HFFc6 (cell line): ENCODE measurements around the gene SYMPK. TPM values are rescaled to one million over a fixed set of nuclear protein-coding genes. Genes with fewer than 3 reads are reported as not detected.
A peak's percentile ranks its signal among the peaks of the same experiment; 100 is the strongest.

Source experiments
- DNase-seq: peaks from one replicate; pipeline ENCODE4 v3.0.0-alpha.2; 2018
- H3K27ac Mint-ChIP-seq: 2 replicates; pipeline ENCODE4 v1.8.0; 2020; ENCODE audit warnings: mild to moderate bottlenecking, mixed read lengths
- H3K27me3 Mint-ChIP-seq: 2 replicates; pipeline ENCODE4 v1.8.0; 2021; ENCODE audit warnings: mild to moderate bottlenecking, moderate library complexity, mixed read lengths; ENCODE audit not compliant: insufficient read depth
- H3K36me3 Mint-ChIP-seq: 2 replicates; pipeline ENCODE4 v1.8.0; 2021; ENCODE audit warnings: low read depth, mixed read lengths
- H3K4me1 Mint-ChIP-seq: 2 replicates; pipeline ENCODE4 v1.8.0; 2020; ENCODE audit warnings: low read depth, mixed read lengths
- H3K4me3 Mint-ChIP-seq: 2 replicates; pipeline ENCODE4 v1.8.0; 2020; ENCODE audit warnings: mild to moderate bottlenecking, moderate library complexity, mixed read lengths
- H3K9me3 Mint-ChIP-seq: 2 replicates; pipeline ENCODE4 v1.8.0; 2020; ENCODE audit warnings: mild to moderate bottlenecking, mixed read lengths
- long read RNA-seq: library from polyadenylated mRNA; unstranded; transcript quantifications from one replicate; pipeline ENCODE4 v2.0.0, GENCODE V29; 2019
- total RNA-seq, 6 experiments: library from RNA; stranded (reverse); fragmentation: NEBNext Ultra II Directional; extraction: Animal tissue kit (Norgen Biotek cat#: 25700); gene quantifications; 2 replicates in 1 of 6; 3 replicates in 5 of 6; pipeline ENCODE4 v1.2.3, GENCODE V29; 2021
- TF ChIP-seq, protein P1 (sequence below): fragments of 200-600 bp; sonication (generic); IDR thresholded peaks from 2 replicates; pipeline ENCODE4 v1.5.0; 2021; ENCODE audit warnings: antibody characterized with exemption, mild to moderate bottlenecking

SYMPK gene
- total RNA-seq = 10 to 100 TPM; 59.6 to 74.8 (median 66.0) TPM
- long read RNA-seq, full-length matches to known transcripts = 3 of 10 reads
- long read RNA-seq, partial matches to known transcripts = 5 of 10 reads
- long read RNA-seq, other reads (novel, unspliced or antisense) = 2 of 10 reads

DNA sequence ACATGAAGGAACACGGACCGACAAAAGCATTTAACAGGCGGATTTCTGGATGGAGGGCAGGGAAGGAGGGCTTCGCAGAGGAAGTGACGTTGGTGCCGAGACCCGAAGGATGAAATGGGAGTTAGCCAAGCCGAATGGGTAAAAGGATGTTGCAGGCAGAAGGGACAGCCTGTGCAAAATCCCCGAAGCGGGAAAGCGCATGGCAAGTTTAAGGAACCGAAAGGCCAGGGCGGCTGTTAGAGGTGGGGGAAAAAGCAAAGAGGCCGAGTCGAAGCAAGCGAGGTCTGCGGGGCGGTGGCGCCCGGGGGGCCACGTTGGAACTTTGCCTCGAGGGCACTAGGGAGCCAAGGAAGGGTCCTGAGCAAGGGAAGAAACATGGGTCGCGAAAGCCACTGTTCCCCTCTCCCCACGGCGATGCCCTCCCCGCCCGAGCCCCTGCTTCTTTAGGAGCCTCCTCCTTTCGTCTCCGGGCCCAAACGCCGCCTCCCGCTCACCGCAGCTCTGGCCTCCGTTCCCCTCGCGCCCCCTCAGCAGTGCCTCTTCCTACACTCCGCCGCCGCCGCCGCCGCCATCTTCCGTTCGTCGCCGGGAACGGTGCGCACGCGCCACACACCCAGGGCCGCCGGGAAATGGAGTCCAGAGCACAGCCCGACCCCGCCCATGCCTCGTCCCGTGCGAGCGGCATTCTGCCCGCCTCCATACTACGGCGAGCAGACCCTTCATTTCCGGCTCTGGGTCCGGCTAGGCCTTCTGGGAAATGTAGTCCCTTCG, at the start of gene SYMPK:
TSS of gene SYMPK (minus strand) at position 584 of the 771 bp plus-strand sequence. CDS start 8,652 bp downstream, outside the sequence.
- peak; percentile 99 for DNase-seq
- H3K9me3 Mint-ChIP-seq = no peaks in the 10 kb centered on the region
- peaks cover 39% of the 10 kb centered on the region for H3K27me3 Mint-ChIP-seq
- peaks cover 23% of the 10 kb centered on the region for H3K36me3 Mint-ChIP-seq
- H3K27ac Mint-ChIP-seq = peak within 1 kb of the TSS; percentile 99
- peaks cover 9% of the 10 kb centered on the region; the same call in 1 of the 2 replicates for H3K4me1 Mint-ChIP-seq
- H3K4me3 Mint-ChIP-seq = peak within 1 kb of the TSS; percentile 99
- TF ChIP-seq, protein P1, sequence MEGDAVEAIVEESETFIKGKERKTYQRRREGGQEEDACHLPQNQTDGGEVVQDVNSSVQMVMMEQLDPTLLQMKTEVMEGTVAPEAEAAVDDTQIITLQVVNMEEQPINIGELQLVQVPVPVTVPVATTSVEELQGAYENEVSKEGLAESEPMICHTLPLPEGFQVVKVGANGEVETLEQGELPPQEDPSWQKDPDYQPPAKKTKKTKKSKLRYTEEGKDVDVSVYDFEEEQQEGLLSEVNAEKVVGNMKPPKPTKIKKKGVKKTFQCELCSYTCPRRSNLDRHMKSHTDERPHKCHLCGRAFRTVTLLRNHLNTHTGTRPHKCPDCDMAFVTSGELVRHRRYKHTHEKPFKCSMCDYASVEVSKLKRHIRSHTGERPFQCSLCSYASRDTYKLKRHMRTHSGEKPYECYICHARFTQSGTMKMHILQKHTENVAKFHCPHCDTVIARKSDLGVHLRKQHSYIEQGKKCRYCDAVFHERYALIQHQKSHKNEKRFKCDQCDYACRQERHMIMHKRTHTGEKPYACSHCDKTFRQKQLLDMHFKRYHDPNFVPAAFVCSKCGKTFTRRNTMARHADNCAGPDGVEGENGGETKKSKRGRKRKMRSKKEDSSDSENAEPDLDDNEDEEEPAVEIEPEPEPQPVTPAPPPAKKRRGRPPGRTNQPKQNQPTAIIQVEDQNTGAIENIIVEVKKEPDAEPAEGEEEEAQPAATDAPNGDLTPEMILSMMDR = no peak

DNA sequence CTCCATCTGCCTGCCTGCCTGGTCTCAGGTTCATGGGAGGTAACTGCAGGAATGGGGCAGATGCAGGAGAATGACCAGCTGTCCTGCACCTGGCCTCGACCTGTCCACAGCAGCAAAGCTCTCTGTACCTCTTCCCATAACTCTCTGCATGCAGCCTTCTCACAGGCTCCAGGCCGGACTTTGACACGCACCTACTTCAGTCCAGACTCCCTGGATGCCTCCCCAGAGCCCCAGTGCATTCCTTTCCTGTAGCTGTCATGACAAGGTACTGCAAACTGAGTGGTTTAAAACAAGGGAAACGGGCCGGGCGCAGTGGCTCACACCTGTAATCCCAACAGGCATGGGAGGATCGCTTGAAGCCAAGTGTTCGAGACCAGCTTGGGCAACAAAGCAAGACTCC, 48.3 kb upstream of the SYMPK start:
- no peak for DNase-seq
- TF ChIP-seq, protein P1 = no peak
- Mint-ChIP-seq H3K4me1 (peaks cover 11% of the 10 kb centered on the region), H3K4me3 (no peak overlapping the region), H3K36me3 (no peaks in the 10 kb centered on the region), H3K27ac (no peak overlapping the region), H3K27me3 (peaks cover 20% of the 10 kb centered on the region), H3K9me3 (no peaks in the 10 kb centered on the region)

DNA sequence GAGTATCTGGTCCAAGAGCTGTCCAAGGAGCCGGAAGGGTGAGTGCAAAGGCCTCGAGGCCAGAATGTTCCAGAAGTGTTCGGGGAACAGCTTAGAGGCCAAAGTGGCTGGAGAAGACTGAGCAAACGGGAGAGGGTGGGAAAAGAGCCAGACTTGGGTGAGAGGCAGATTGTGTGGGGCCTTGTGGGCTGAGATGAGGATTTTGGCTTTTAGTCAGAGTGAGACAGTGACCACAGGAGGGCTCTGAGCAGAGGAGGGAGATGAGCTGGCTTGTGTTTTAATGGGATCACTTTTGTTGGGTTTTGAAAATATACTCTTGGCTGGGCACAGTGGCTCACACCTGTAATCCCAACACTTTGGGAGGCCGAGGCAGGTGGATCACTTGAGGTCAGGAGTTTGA, 46.0 kb upstream of the SYMPK start:
- Mint-ChIP-seq H3K4me1 (peaks cover 14% of the 10 kb centered on the region), H3K4me3 (no peak overlapping the region), H3K36me3 (no peaks in the 10 kb centered on the region), H3K27ac (no peak overlapping the region), H3K9me3 (no peaks in the 10 kb centered on the region), H3K27me3 (peaks cover 20% of the 10 kb centered on the region)
- TF ChIP-seq, protein P1 = no peak
- peak; percentile 14 for DNase-seq

DNA sequence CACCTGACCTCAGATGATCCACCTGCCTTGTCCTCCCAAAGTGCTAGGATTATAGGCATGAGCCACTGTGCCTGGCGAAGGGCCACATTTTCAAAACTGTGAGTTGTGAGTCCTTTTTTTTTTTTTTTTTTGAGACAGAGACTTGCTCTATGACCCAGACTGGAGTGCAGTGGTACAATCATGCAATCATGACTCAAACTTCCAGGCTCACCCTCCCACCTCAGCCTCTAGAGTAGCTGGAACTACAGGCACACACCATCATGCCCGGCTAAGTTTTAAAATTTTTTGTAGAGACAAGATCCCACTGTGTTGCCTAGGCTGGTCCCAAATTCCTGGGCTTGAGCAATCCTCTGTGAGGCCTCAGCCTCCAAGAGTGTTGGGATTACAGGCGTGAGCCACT, 43.3 kb upstream of the SYMPK start:
- H3K9me3 Mint-ChIP-seq = no peaks in the 10 kb centered on the region
- peak; percentile 41 for DNase-seq
- no peak overlapping the region for H3K4me3 Mint-ChIP-seq
- TF ChIP-seq, protein P1 = no peak
- H3K36me3 Mint-ChIP-seq = no peaks in the 10 kb centered on the region
- no peak overlapping the region for H3K27ac Mint-ChIP-seq
- peaks cover 10% of the 10 kb centered on the region for H3K27me3 Mint-ChIP-seq
- peaks cover 14% of the 10 kb centered on the region for H3K4me1 Mint-ChIP-seq

DNA sequence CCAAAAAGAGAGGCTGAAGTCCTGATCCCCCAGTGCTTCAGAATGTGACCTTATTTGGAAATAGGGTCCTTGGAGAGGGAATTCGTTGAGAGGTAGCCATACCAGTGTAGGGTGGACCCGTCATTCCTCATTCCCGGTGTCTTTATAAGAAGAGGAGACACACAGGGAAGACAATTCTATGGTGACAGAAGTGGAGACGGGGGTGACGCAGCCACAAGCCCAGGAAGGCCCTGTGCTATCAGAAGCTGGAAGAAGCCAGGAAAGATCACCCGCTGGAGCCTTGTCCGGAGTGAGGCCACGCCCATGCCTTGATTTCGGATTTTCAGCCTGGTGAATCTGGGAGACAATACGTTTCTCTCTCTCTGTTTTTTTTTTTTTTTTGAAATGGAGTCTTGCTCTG, 42.1 kb upstream of the SYMPK start:
- peaks cover 8% of the 10 kb centered on the region for H3K36me3 Mint-ChIP-seq
- peaks cover 1% of the 10 kb centered on the region for H3K27me3 Mint-ChIP-seq
- peaks cover 23% of the 10 kb centered on the region for H3K4me1 Mint-ChIP-seq
- H3K27ac Mint-ChIP-seq = no peak overlapping the region
- no peak for DNase-seq
- TF ChIP-seq, protein P1 = no peak
- H3K4me3 Mint-ChIP-seq = no peak overlapping the region
- no peaks in the 10 kb centered on the region for H3K9me3 Mint-ChIP-seq
